Epidermal melanocyte (primary cell): ENCODE data around the gene ATP2B3.
A peak's percentile ranks its signal among the peaks of the same experiment; 100 is the strongest.

Experiments
- DNase-seq: peaks from one replicate; pipeline ENCODE4 v3.0.0; 2011; ENCODE audit warnings: low spot score; ENCODE audit not compliant: insufficient read length

ATP2B3 gene

DNA sequence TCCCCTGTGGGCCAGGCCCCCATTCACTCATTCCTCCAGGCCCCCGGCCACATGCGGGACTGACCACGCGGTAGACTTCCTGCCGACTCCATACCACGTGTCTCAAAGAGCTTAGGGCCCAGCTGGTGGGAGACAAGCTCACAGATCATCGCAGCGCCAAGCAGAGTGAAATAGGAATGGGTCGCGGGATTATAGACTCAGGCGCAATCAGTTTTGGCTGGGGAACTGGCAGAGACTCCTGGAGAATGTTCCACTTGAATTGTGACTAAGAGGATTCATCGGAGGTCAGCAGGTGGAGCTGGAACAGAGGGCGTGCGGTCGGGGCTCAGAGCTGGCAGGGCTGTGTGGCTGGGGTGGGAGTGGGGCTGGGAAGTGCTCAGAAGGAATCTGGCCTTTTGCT, 15.6 kb downstream of the ATP2B3 start:
- DNase-seq: no peak

GRCh38 chrX:153537080-153537479, 19.6 kb downstream of the ATP2B3 start:
- no peak for DNase-seq

- DNase-seq: no peak
These were observed 20.3 kb downstream of the ATP2B3 start for GRCh38 chrX:153537526-153538295.

DNA sequence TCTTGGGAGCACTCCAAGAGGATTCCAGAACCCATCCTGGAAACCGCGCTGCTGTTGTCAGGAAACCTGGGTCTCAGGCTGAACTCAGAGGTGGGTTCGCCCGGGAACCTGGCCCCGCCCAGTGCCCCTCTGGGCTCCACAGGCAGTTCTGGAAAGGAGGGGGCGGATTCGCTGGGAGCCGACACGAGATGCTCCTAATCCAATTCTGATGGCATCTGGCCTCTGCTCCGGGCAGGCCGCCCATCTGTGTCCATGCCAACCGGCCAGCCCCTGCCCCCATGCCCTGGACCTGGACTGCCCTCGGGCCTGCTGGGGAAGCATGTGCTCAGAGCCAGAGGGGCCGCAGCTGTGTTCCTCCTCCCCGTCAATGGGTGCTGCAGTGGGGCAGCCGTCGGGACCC, 21.0 kb downstream of the ATP2B3 start:
- DNase-seq: no peak

GRCh38 chrX:153539171-153539978, 21.9 kb downstream of the ATP2B3 start:
- DNase-seq: peak; percentile 47

DNA sequence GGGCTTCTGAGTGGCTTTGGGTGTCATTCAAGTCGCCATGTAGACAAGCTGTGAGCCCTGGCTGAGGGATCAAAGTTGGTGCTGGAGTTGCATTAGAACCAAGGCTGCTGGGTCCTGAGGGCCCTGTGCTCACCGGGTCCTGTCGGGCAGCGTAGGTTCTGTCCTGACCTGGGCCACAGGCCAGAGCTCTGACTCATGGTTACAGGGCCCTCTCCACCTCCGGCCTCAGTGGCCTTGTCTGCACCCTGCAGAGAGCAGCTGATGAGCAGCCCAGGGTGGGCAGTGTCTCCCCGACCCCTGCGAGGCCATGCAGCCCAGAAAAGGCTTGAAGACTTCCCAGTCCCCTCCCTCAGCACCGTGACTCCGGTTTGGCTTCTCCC, 22.5 kb downstream of the ATP2B3 start:
- no peak for DNase-seq

DNA sequence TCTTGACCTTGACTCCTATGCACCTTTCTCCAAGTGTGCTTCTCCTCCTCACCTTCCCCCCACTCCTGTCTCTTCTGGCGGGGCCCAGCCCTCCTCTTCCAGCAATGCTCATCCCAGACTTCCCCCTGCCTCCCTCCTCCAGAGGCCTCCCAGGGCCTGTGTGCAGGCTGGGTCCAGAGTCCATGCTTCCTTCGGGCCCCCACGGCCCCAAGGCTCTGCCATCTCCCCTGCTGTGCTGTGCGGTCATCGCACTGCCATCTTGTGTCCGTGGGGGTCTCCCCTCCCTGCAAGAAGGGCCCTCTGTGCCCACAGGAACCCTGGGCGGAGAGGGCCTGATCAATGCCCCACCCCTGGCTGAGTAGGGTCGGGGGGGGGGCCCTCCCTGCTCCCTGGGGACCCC, 27.3 kb downstream of the ATP2B3 start:
- no peak for DNase-seq

DNA sequence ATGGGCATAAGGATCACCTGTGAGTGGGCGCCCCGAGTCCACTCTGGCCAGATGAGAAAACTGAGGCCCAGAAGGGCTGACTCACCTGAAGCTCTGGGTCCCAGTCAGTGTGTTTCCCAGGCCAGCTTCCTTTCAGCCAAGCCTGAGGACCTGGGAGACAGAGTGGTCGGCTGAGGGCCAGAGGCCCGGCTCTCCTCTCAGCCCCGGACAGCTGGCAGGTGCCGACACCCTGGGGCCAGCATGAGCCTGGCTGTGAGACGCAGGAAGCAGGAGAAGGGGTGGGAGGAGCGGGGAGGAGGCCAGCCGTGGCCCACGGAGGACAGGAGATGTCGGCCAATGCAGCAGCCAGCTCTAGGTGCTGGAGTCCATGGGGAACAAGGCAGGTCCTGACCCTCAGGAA, 28.9 kb downstream of the ATP2B3 start:
- no peak for DNase-seq

DNA sequence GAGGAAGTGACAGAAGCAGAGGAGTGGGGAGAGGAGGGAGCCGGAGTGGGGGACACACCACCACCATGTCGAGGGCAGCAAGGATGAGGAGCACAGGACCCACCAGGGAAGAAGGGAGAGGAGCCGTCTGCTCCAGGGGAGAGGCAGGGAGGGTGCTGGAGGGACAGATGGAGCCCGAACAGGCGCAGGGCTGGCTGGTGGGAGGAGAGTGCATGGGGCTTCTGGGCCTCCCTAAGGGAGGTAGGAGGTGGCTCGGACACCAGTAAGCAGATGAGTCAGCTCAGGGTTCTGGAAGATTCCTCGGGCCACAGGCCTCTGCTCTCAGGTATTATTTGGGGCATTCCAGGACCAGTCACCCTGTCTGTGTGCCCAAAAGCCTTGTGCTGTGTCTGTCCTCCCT, 29.8 kb downstream of the ATP2B3 start:
- DNase-seq: no peak

GRCh38 chrX:153549231-153549630, 31.8 kb downstream of the ATP2B3 start:
- no peak for DNase-seq

DNA sequence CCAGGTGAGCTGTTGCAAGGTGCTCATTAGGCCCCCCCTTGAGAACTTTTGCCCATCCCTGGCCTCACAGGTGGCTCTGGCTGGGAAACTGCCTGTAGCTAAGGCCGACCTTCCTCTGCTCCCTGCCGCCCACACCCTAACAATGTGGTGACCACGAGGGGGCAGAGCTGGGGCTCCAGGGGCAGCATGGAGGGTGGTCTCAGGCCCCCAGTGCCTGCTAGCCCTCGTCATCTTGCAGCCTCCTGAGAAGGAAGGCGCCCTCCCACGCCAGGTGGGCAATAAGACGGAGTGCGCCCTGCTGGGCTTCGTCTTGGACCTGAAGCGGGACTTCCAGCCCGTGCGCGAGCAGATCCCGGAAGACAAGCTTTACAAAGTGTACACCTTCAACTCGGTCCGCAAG, 32.4 kb downstream of the ATP2B3 start:
- no peak for DNase-seq

DNA sequence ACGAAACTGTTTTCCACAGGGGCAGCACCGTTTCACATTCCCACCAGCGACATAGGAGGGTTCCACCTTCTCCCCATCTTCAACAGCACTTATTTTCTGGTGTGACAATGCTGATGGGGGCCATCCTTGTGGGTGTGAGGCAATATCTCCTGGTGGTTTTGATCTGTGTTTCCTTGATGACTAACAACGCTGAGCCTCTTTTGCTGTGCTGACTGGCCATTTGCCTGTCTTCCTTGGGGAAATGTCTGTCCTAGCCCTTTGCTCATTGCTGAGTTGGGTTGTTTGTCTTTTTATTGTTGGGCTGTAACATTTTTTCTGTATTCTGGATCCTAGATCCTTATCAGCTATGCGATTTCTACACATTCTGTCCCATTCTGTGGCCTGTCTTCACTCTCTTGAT, 33.7 kb downstream of the ATP2B3 start:
- no peak for DNase-seq

- peak; percentile 74 for DNase-seq
These were observed 37.2 kb downstream of the ATP2B3 start for GRCh38 chrX:153554519-153555167.

DNA sequence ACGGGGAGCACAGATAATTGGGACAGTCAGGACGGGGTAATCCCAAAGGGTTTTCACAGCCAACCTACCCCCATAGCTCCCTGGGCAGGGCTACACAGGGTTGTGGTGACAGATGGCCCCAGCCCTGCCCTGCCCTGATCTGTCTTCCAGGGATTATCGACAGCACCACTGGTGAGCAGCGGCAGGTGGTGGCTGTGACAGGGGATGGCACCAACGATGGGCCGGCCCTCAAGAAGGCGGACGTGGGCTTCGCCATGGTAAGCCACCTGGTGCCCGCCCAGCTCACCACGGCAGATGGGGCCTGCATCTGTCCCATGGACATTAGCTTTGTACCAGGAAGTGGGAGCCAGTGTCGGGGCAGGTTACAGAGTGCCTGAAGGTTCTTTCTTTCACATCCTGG, 39.3 kb downstream of the ATP2B3 start:
- no peak for DNase-seq

DNA sequence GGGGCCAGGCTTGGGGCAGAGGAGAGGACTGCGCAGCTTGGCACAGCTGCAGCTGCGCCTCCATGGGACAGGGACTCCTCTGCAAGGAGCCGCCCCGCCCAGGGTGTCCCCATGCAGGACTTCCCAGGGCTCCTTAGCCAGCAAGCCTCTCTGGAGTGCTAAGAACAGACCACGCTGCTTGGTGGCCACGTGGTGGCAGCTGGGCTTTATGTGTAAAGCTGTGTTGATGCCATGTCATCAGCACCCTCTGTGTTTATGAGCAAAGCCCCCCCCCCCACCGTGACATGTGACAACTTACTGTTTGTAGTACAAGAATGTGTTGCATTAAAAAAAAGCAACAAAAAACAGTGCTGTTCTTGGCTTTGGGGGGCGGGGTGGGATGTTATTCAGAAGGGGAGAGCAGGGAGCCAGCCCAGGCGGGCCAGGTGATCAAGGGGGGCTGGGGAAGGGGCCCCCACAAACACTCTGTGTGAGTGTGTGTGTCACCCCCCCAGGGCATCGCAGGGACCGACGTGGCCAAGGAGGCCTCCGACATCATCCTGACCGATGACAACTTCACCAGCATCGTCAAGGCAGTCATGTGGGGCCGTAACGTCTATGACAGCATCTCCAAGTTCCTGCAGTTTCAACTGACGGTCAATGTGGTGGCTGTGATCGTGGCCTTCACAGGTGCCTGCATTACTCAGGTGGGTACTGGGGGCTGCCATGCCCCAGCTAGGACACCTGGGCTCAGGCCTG, 40.3 kb downstream of the ATP2B3 start:
- no peak for DNase-seq

DNA sequence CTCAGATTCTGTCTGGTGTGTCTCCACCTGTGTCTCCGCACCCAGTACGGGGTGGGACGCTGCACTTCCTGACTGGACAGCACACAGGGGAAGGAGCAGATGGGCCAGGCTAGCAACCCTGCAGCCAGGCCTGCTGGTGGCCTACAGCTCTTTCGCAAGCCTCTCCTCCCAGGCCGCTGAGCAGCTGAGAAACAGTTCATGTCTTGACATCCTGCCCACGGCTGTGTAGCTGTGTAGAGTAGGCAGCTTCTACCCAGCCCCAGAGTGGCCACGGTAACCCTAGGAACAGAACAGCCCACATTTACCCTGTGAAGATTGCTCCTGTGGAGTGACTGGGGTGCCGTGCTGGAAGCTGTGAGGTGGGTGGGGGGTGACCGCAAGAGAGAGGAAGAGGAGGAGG, 42.6 kb downstream of the ATP2B3 start:
- no peak for DNase-seq

GRCh38 chrX:153560466-153560865, 43.0 kb downstream of the ATP2B3 start:
- no peak for DNase-seq

GRCh38 chrX:153561337-153561736, 43.9 kb downstream of the ATP2B3 start:
- DNase-seq: no peak

DNA sequence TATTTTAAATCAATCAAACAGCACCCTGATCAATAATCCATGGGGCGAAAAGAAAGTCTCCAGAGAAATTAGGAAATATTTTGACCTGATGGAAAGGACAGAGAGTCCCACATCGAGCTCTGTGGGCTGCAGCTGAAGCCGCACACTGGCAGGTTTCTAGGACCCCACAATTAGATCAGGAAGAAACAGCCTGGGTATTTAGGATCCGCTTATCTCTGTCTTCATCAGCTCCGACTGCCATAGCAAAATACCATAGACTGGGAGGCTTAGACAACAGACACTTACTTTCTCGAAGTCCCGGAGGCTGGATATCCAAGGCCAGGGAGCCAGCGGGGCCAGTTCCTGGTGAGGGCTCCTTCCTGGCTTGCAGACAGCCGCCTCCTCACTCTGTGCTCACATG, 45.1 kb downstream of the ATP2B3 start:
- DNase-seq: no peak

- DNase-seq: no peak
These were observed 46.7 kb downstream of the ATP2B3 start for GRCh38 chrX:153564047-153564606.

DNA sequence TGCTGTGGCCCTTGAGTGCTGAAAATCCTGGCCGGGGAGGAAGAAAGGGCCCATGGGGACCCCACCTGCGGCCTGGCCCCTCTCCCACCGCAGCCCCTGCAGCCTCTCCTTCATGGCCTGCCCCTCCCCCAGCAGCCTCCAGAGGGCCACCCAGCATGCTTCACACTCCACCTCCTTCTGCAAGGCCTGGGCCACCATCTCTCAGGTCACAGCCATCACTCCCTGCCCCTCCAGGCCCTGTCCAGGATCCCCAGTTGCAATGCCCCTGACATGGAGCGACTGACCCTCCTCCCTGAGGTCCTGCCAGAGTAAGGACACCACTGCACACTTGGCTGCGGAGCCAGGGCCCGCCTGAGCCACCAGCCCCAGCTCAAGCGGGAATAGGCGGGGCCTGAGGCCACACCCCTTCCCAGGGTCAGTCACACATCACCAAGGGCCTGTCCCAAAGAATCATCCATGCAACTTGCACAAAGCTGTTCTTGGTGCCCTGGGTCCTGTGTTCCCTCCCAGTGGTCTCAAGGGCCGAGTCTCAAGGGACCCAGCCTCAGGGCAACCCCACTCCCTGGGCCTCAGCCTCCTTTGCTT, 48.6 kb downstream of the ATP2B3 start:
- DNase-seq: no peak
